GM19240 (cell line): ENCODE results near the gene SPZ1.
A peak's percentile ranks its signal among the peaks of the same experiment; 100 is the strongest.
"Not testable (repeated sequence)": the region's sequence is repeated elsewhere in the genome, so short reads cannot be mapped to it uniquely, and the experiment has no call there.

Source experiments
- DNase-seq: peaks from one replicate; pipeline ENCODE4 v3.0.0; 2011; ENCODE audit warnings: low spot score; ENCODE audit not compliant: insufficient read length

The SPZ1 gene

DNA sequence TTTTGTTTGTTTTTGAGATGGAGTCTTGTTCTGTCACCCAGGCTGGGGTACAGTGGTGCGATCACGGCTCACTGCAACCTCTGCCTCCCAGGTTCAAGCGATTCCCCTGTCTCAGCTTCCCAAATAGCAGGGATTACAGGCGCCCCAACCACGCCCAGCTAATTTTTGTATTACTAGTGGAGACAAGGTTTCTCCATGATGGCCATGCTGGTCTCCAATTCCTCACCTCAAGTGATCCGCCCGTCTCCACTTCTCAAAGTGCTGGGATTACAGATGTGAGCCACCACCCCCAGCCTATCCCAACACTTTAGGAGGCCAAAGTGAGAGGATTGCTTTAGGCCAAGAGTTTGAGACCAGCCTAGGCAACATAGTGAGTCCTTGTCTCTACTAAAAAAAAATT lies 19.3 kb downstream of the SPZ1 start:
- DNase-seq, result no peak

GRCh38 chr5:80341016-80341775 lies 21.4 kb downstream of the SPZ1 start:
- no peak for DNase-seq

DNA sequence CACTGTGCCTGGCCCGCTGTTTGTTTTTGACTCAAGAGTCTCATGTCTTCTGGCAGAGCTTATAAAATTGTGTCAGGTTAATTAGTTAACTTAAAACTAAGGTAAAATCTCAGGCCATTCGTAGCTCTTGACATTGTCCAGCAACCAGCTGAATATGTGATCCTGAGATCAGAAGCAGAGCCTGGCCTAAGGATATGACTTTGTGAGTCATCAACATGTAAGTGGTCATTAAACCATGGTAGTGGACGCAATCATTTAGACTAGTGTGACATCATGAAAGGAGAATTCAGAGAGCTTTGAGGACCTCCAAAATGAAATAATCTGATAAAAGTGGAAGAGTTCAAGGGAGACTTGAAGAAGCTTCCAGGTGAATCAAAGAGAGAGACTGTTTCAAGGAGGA lies 23.3 kb downstream of the SPZ1 start:
- DNase-seq, result no peak

DNA sequence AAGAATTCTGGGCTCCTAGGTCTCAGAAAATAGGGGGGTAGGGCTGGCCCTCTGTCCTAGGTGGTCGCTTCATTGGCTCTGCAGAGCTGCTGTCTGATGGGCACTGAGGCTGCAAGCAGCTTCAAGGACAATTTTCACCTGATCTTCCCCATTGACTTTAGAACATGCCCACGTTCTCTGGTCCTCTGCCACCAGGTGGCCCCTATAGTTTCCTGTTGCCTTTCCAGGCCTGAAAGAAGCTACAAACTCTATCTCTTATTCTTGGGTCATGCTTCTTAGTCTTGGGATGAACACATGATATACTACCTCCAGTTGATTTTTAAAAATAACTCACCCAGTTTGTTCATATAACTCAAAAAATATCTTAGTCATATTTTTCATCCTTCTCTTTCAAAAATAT lies 26.3 kb downstream of the SPZ1 start:
- DNase-seq, result peak; percentile 8

- no peak for DNase-seq
These were observed 28.4 kb downstream of the SPZ1 start for GRCh38 chr5:80348171-80348570.

DNA sequence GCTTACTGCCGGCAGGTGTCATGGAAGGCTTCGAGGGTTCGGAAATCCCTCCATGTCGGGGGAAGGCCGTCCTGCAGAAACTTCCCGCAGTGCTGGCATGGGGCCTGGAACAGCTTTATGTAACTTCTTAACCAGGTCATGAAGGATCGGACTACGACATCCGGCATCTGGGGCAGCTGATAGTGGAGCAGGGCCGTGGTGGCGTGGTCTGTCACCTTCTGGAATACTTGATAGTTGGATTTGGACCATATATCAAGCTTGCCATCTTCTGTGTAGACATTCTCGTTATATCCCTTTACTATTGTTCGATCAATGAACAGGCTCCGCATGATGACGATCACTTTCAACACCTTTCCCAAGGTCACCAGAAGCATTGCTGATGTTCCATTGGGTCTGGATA lies 31.2 kb downstream of the SPZ1 start:
- not testable (repeated sequence) for DNase-seq

DNA sequence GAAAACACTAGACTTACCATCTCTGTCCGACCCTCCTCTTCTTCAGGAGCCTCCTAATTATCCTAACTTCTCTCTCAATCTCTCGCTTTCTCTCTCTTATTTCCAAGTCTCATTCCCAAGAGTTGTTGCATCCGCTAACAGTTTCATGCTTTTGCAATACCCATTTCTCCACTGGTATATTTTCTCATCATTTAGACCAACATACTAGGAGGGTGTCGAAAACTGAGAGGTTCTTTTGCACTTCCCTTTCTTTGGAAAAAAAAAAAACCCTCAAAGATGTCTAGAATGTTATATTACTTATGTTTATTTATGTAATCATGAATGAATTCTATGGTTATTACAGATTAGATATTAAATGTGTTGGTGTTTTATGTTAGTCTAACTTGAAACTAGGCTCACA lies 35.9 kb downstream of the SPZ1 start:
- DNase-seq, result no peak

DNA sequence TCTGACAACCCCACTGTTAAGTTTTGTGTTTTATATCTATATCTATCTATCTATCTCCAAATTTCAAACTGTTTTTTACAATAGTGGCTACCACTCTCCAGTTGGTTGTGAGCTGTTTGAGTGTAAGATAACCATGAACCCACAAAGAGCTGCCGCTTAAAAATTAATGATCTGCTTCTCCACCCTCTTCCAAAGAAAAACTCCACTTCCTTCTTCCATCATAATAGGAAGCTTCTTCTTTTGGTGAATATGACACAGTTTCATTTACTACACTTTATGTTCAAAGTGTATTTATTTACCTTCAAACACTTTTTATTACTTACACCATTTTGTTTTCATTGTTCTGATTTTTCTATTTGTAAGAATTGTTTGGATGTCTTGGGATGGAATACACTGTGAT lies 37.9 kb downstream of the SPZ1 start:
- DNase-seq, result no peak

DNA sequence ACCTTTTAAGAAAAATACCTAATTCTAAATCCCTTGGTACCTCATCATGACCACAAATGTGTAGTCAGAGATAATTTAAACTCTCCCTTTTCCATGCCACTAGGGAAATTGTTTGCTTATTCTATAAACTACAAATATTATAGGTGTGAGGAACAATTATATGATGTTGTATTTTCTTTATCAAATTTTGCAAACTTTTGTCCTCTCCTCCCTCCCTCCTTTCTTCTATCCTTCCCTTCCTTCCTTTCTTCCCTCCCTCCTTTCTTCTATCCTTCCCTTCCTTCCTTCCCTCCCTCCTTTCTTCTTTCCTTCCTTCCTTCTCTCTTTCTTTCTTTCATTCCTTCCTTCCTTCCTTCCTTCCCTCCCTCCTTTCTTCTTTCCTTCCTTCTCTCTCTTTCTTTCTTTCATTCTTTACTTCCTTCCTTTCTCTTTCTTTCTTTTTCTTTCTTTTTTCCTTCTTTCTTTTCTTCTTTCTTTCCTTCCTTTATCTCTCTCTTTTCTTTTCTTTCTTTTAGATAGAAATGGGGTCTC lies 41.2 kb downstream of the SPZ1 start:
- no peak for DNase-seq

DNA sequence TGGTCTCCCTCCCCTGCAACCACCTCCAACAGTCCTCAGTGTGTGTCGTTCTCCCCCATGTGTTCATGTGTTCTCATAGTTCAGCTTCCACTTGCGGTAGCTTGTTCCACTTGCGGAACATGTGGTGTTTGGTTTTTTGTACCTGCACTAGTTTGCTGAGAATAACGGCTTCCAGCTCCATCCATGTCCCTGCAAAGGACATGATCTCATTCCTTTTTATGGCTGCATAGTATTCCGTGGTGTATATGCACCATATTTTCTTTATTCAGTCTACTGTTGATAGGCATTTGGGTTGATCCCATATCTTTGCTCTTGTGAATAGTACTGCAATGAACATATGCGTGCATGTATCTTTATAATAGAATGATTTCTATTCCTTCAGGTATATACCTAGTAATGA lies 45.1 kb downstream of the SPZ1 start:
- no peak for DNase-seq

- DNase-seq, result no peak
These were observed 49.1 kb downstream of the SPZ1 start for GRCh38 chr5:80368661-80369480.

- DNase-seq, result no peak
These were observed 49.7 kb downstream of the SPZ1 start for GRCh38 chr5:80369521-80369920.

DNA sequence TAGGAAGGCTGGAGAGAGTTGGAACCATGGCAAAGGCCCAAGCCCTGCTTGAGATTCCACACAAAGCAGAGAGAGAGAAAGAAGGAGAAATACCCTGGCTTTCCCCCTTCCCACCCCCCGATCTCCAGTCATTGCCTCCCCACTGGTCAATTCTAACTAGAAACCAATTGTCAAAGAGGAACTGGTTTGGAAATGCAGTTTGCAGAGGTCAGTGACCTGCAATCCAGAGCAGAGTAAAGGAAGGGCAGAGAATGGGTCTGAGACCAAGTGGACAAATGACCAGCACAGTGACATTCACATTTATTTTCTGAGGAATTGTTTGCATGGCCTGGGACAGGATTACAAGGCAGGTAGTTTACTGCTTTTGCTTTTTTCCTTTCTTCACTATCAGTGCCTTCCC lies 50.6 kb downstream of the SPZ1 start:
- DNase-seq, result no peak
